T-helper 22 cell (primary cell): Measurements from ENCODE around the gene CELA2B.

Source experiments
- DNase-seq: peaks from one replicate; pipeline ENCODE4 v3.0.0-alpha.2; 2020; ENCODE audit warnings: low read depth

CELA2B gene

GRCh38 chr1:15526021-15526489, 50.2 kb downstream of the CELA2B start:
- DNase-seq: no peak

DNA sequence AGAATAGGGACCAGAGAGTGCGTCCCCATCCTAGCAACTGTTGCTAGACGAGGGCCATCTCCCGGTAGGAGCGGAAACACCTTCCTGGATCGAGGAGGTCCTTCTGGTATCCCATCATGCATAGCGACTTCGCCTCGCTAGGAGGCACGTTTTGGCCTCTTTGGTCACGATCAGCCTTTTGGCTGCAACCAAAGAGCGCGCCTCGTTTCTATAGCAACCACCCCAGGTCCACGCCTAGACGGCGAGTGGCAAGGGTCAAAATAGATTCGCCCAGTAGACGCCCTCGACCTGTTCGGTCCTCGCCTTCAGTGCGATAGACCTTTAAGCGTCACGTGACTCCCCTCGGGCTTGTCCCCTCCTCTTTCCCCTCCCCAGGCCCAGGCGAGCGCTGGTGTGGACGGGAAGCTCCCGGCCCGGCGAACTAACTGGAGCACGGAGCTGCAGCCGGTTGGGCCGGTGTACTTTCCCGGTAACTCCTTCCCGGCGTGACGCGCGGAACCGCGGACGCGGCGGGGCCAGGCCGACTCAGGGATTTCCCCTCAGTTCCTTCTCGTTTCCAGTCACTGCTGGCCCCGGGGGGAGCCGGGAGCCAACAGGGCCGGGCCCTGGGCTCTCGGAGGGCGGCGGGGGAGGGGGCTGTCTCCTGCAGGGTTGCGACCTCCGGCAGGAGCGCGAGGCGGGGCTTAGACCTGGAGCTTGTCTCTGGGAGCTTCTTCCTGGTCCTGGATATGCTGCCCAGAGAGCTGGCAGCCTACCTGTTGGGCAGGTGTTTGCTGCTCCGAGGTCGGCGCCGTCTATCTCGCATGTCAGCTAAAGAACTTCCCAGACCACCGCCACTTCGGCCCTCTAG, 50.8 kb downstream of the CELA2B start, which contains the start of gene DNAJC16:
Gene DNAJC16, plus strand, starts transcription at position 359 of the 850 bp plus-strand sequence. CDS start 2,258 bp downstream, outside the sequence.
- DNase-seq: peak; percentile 94

DNA sequence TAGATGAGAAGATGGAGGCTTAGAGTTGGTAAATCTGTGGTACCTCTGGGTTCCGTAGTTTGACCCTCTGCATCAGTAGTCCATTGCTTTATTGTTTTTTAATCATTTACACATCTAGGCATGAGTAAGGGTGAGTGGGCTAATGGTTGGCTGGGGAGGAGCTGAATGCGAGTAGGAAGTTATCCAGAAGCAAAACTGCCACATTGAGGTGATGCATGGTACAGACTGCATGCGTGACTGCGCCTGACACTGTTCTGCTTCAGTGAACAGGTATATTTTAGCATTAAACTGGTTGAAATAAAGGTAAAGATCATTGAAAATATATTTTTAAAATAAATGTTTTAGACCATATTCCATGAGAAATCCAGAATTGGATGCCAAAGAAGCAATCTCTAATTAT, 55.1 kb downstream of the CELA2B start:
- no peak for DNase-seq

- DNase-seq: no peak
These were observed 55.8 kb downstream of the CELA2B start for GRCh38 chr1:15531682-15532081.

DNA sequence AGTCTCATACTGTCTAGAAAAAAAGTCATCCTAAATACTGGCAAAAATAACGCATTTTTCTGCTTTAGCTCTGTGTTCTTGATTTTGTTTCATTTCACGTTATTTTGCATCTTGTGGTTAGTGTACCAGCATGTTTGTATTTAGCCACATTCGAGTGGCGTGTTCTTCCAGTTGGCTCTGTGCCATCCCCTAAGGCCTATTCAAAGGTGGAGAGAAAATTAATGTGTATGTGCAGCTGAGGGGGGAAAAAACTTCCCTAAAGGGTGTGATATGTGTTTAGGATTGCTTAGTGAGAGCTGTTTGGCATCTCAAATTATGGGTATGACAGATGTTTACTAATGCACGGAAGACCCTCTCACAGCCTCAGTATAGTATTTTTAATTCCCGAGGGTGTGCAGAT, 62.9 kb downstream of the CELA2B start:
- DNase-seq: no peak

DNA sequence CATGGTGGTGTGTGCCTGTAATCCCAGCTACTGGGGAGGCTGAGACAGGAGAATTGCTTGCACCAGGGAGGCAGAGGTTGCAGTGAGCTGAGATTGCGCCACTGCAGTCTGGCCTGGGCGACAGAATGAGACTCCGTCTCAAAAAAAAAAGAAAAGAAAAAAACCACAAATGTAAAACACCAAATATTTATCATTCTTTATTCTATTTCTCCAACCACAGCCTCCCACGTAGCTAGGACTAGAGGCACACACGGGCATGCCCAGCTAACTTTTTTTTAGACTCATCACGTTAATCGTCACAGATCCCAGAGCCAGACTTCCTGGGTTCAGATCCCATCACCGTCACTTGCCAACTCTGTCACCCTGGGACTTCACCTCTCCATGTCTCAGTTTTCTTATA, 64.3 kb downstream of the CELA2B start:
- no peak for DNase-seq
